ENCODE results near the gene TEX101.
"Not testable (repeated sequence)": the region's sequence is repeated elsewhere in the genome, so short reads cannot be mapped to it uniquely, and the experiment has no call there.

TEX101 gene

DNA sequence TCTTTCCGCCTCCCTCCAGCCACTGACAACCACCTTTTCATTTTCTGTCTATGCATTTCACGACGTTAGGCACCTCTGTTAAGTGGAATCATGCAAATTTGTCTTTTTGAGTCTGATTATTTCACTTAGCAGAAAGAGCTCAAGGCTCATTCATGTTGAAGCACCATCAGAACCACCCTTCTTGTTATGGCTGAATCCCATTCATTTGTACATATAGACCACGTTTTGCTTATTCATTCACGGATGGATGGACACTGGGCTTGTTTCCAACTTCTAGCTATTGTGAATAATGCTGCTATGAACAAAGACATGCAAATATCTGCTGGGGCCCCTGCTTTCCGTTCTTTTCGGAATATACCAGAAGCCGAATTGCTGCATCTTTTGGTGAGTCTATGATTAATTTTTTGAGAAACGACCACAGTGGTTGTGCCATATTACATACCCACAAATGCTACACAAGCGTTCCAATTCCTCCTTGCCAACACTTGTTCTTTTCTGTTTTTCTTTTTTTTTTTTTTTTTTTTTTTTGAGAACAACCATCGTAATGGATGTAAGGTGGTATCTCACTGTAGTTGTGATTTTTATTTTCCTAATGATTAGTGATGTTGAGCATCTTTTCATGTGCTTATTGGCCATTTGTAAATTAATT, 23.7 kb upstream of the TEX101 start:
- not testable (repeated sequence) for DNase-seq (ENCODE audit: low read depth); H3K4me3 ChIP-seq (replicated peaks; ENCODE audit: low read depth, low read length)

DNA sequence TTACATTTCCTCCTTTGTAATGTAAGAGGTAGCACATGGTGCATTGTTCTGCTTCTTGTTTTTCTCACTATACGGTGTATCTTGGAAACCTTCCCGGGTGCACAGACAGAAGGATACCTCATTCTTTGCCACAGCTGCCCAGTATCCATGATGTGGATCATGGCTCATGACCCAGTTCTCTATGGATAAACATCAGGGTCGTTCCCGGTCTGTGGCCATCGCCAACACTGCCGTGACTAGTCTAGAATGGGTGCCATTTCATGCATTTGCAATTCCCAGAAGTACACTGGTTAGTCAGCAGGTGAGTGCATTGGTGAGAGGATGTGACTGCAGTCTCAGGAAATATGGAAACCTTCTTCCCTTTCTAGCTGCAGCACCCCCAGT, 23.1 kb upstream of the TEX101 start:
- H3K4me3 ChIP-seq (replicated peaks; ENCODE audit: low read depth, low read length); DNase-seq (ENCODE audit: low read depth): not testable (repeated sequence)

DNA sequence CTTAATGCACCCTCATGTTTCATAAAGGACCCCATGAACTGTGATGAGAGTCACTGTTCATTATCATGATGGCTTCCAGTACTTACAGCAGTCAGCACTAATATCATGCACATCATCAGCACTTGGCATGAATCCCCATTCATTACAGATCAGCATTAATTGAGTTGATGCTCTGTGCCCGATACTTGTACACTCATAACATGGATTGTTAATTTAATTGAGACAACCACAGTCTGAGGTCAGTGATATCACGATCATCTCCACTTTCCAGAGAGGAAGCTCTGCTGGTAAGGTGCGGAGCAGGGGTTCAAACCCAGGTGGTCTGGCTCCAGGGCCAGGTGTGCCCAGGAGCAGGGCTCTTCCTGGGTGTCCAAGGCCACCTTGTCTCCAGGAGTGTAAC, 21.2 kb upstream of the TEX101 start:
- not testable (repeated sequence) for DNase-seq (ENCODE audit: low read depth); H3K4me3 ChIP-seq (replicated peaks; ENCODE audit: low read depth, low read length)

- no peak overlapping the region for H3K4me3 ChIP-seq (replicated peaks; ENCODE audit: low read depth, low read length)
- no peak for DNase-seq (ENCODE audit: low read depth)
- TF ChIP-seq CTCF (IDR thresholded peaks at IDR 0.05; ENCODE audit: low read length, missing control alignments): no peak
These were observed 19.1 kb upstream of the TEX101 start for GRCh38 chr19:43395561-43395960.

- no peak for TF ChIP-seq CTCF (IDR thresholded peaks at IDR 0.05; ENCODE audit: low read length, missing control alignments)
- no peak overlapping the region for H3K4me3 ChIP-seq (replicated peaks; ENCODE audit: low read depth, low read length)
- no peak for DNase-seq (ENCODE audit: low read depth)
These were observed 8.4 kb upstream of the TEX101 start for GRCh38 chr19:43406297-43406696.

- H3K4me3 ChIP-seq (replicated peaks; ENCODE audit: low read depth, low read length): no peak overlapping the region
- no peak for DNase-seq (ENCODE audit: low read depth)
- no peak for TF ChIP-seq CTCF (IDR thresholded peaks at IDR 0.05; ENCODE audit: low read length, missing control alignments)
These were observed 7.2 kb upstream of the TEX101 start for GRCh38 chr19:43407416-43408005.

DNA sequence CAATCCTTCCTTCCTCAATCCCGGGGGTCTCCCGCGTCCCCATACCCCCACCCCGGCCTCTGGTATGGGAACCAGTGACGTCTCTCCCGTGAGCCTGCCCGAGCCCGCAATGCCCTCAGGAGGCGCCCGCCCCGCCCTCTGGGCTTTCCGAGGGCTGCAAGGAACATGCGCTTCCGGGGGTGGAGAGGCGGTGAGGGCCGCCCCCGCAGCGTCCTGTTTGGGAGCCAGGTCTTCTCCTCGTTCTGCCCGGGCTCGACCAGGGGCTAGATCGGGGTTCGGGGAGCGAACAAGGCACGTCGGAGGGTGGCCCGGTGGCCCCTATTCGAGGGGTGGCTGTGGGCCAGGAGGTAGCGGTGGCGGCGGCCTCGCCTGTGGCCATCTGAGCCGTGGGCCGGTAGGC, 6.6 kb upstream of the TEX101 start:
- TF ChIP-seq CTCF (IDR thresholded peaks at IDR 0.05; ENCODE audit: low read length, missing control alignments): no peak
- H3K4me3 ChIP-seq (replicated peaks; ENCODE audit: low read depth, low read length): no peak overlapping the region
- DNase-seq (ENCODE audit: low read depth): no peak

DNA sequence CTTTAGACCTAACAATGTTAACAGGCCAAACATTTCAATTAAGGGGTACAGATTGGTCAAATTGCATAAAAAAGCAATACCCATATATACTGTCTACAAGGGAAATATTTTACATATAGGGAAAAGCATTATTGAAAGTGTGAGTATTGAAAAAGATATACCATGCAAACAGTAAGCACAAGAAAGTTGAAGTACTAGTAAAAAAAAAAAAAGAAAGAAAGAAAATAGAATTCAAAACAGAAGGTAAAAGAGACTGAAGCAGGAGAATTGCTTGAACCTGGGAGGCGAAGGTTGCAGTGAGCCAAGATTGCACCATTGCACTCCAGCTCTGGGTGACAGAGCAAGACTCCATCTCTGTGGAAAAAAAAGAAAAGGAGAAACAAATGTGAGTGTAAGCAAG, 5.3 kb upstream of the TEX101 start:
- no peak for DNase-seq (ENCODE audit: low read depth)
- TF ChIP-seq CTCF (IDR thresholded peaks at IDR 0.05; ENCODE audit: low read length, missing control alignments): no peak
- no peak overlapping the region for H3K4me3 ChIP-seq (replicated peaks; ENCODE audit: low read depth, low read length)
